ENCODE measurements around the gene SGCD. TPM values are rescaled to one million over a fixed set of nuclear protein-coding genes. Genes with fewer than 3 reads are reported as not detected.

The SGCD gene
- total and polyA plus RNA-seq, 9 of the 15 experiments (the other 6 are each of a cell fraction or from before 2014, with no cell fraction given), result not detected

- TF ChIP-seq CHD7 (IDR thresholded peaks at IDR 0.05; ENCODE audit: low read depth, low read length) (no peak), ZBTB49 (CRISPR knock-in tag; IDR thresholded peaks at IDR 0.05; ENCODE audit: borderline replicate concordance) (no peak), ZNF445 (CRISPR knock-in tag; IDR thresholded peaks at IDR 0.05; ENCODE audit: low read depth) (no peak), PTRF (tag; IDR thresholded peaks at IDR 0.05) (no peak), SREBF2 (CRISPR knock-in tag; IDR thresholded peaks at IDR 0.05) (no peak), ZEB2 (IDR thresholded peaks at IDR 0.05) (no peak), CREB1 (IDR thresholded peaks at IDR 0.05) (no peak), CREB1 (CRISPR knock-in tag; IDR thresholded peaks at IDR 0.05) (no peak), ZNF41 (CRISPR knock-in tag; conservative IDR thresholded peaks at IDR 0.05) (no peak), BACH1 (tag; IDR thresholded peaks at IDR 0.05) (no peak), NR1H2 (CRISPR knock-in tag; IDR thresholded peaks at IDR 0.05) (no peak), PBX2 (CRISPR knock-in tag; IDR thresholded peaks at IDR 0.05; ENCODE audit: low read depth) (no peak), PBX2 (tag; conservative IDR thresholded peaks at IDR 0.05; ENCODE audit: low read depth) (no peak)
These were observed 4.9 kb downstream of the SGCD start (continued) for GRCh38 chr5:156331845-156332244.
